Measurements from ENCODE around the gene SLC8A3.

GRCh38 chr14:70097576-70098249, 91.0 kb downstream of the SLC8A3 start:
- no peak for TF ChIP-seq ZNF274 (IDR thresholded peaks at IDR 0.05; ENCODE audit: low read depth, low read length)
- TF ChIP-seq YY1 (IDR thresholded peaks at IDR 0.05; ENCODE audit: insufficient read depth, insufficient read length): no peak
